ENCODE results near the gene CCDC40.

DNA sequence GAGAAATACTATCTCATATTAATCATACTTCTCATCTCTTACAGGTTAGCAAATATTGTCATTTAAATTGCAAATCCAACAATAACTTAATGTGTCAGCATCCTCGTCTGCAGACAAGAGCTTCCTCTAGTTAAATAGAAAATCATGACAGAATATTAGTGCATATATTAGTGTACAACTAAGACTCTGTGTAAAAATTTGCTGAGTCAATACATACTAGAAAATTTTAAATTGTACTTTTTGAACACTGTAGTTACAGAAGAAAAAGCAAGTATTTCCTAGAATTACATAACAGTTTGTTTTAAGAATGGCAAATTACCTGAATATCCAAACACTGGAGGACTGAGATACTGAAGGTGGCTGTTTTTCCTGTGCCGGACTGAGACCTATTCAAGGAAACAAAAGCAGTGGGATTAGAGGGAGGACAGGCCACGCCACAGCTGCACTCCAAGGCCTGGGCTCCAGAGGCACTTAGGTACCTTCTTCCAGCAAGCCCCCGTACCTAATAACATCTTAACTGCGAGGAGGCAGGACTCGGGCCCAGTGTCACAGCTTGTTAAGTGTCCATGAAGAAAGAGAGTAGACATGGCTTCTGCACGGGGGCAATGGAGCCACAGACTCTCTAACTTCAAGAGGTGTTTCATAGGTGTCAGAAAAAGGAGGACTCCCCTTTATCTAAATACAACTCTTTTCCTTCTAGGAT lies 105.2 kb downstream of the CCDC40 start:
- no peak for TF ChIP-seq CTCF (IDR thresholded peaks at IDR 0.05)
- TF ChIP-seq POLR2A (IDR thresholded peaks at IDR 0.05), result no peak

Measured in thyroid gland (tissue), 4 donors.